A549 (cell line): Measurements from ENCODE around the gene MARCOL.

Experiments
- HDAC2 ChIP-seq: fragments of 200-600 bp; sonication (generic); IDR thresholded peaks from 2 replicates; pipeline ENCODE4 v1.6.1; 2016
- KDM5A ChIP-seq: fragments of 200-600 bp; sonication (generic); IDR thresholded peaks from 2 replicates; pipeline ENCODE4 v1.6.1; 2016; ENCODE audit warnings: antibody characterized with exemption, mild to moderate bottlenecking
- POLR2A ChIP-seq: IDR thresholded peaks from 2 replicates; pipeline ENCODE4 v1.6.1; 2012; ENCODE audit warnings: mild to moderate bottlenecking, low read length
- SMC3 ChIP-seq: fragments of >200 bp; sonication (Bioruptor Twin); formaldehyde crosslinking; IDR thresholded peaks from 3 replicates; pipeline ENCODE4 v1.6.1; 2018; ENCODE audit warnings: inconsistent platforms
- TF ChIP-seq, protein P1 (sequence below): fragments of 200-600 bp; sonication (generic); IDR thresholded peaks from 2 replicates; pipeline ENCODE4 v1.6.1; 2016; ENCODE audit warnings: antibody characterized with exemption, mild to moderate bottlenecking, moderate library complexity
- TF ChIP-seq, protein P2 (sequence below): fragments of >200 bp; sonication (Bioruptor Twin); formaldehyde crosslinking; IDR thresholded peaks from 3 replicates; pipeline ENCODE4 v1.5.1; 2016

DNA sequence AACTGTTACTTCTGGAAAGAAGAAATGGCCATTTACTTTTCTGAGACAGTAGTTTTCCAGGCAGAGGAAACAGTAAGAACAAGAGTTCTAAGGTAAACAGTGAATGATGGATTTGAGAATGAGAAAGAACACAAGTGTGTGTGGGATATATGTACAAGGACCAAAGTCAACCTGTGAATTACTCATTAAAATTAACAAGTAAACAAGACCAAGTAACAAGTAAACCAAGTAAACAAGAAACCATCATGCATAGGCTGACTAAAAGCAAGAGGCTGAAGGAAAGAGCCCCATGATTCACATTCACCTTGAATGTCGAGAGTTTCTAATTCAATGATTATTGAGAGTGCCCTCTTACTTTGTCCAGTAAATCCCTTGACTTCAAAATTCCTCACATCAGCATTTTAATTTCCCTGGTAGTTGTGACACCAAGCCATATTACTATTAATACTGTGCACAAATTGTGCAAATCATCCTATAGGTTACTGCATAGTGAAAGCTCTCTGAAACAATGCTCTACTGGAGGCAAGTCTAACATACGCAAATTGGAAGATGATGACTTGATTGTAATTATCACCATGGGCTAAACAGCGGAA lies 9.8 kb upstream of the MARCOL start:
- no peak for TF ChIP-seq POLR2A
- TF ChIP-seq, protein P1, sequence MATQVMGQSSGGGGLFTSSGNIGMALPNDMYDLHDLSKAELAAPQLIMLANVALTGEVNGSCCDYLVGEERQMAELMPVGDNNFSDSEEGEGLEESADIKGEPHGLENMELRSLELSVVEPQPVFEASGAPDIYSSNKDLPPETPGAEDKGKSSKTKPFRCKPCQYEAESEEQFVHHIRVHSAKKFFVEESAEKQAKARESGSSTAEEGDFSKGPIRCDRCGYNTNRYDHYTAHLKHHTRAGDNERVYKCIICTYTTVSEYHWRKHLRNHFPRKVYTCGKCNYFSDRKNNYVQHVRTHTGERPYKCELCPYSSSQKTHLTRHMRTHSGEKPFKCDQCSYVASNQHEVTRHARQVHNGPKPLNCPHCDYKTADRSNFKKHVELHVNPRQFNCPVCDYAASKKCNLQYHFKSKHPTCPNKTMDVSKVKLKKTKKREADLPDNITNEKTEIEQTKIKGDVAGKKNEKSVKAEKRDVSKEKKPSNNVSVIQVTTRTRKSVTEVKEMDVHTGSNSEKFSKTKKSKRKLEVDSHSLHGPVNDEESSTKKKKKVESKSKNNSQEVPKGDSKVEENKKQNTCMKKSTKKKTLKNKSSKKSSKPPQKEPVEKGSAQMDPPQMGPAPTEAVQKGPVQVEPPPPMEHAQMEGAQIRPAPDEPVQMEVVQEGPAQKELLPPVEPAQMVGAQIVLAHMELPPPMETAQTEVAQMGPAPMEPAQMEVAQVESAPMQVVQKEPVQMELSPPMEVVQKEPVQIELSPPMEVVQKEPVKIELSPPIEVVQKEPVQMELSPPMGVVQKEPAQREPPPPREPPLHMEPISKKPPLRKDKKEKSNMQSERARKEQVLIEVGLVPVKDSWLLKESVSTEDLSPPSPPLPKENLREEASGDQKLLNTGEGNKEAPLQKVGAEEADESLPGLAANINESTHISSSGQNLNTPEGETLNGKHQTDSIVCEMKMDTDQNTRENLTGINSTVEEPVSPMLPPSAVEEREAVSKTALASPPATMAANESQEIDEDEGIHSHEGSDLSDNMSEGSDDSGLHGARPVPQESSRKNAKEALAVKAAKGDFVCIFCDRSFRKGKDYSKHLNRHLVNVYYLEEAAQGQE = no peak
- TF ChIP-seq SMC3 = no peak
- TF ChIP-seq, protein P2, sequence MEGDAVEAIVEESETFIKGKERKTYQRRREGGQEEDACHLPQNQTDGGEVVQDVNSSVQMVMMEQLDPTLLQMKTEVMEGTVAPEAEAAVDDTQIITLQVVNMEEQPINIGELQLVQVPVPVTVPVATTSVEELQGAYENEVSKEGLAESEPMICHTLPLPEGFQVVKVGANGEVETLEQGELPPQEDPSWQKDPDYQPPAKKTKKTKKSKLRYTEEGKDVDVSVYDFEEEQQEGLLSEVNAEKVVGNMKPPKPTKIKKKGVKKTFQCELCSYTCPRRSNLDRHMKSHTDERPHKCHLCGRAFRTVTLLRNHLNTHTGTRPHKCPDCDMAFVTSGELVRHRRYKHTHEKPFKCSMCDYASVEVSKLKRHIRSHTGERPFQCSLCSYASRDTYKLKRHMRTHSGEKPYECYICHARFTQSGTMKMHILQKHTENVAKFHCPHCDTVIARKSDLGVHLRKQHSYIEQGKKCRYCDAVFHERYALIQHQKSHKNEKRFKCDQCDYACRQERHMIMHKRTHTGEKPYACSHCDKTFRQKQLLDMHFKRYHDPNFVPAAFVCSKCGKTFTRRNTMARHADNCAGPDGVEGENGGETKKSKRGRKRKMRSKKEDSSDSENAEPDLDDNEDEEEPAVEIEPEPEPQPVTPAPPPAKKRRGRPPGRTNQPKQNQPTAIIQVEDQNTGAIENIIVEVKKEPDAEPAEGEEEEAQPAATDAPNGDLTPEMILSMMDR = no peak
- TF ChIP-seq KDM5A = no peak
- no peak for TF ChIP-seq HDAC2
